Measurements from ENCODE around the gene KDELR3.

The KDELR3 gene

DNA sequence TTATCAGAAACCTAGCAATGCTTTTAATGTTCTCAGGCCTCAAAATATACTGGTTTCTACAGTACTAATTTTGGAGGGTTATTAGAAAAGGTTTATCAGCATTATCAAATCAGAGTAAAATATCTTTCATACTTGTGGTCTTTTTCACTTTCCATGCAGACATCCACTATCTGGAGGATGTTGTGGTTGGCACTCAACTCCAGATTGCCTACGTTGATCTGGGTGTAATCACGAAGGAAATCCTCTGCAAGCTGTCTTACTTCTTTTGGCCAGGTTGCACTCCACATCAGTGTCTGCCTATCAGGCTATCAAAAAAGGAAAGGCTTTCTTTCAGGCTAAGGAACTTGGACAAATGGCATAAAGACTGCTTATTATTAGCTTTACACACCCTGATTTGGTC is 26.6 kb downstream of the KDELR3 start:
- no peak overlapping the region for H3K27ac ChIP-seq (ENCODE audit: low read depth in 2 of 2, low read length in 2 of 2)
- peaks cover 89 to 91% of the 10 kb centered on the region in 2 donors for H3K36me3 ChIP-seq (ENCODE audit: control insufficient read depth in 2 of 2, insufficient read depth in 2 of 2, low read length in 2 of 2)
- H3K4me1 ChIP-seq (ENCODE audit: control insufficient read depth in 2 of 2, insufficient read depth in 2 of 2, low read length in 2 of 2): peaks cover 2 to 5% of the 10 kb centered on the region in 2 donors

DNA sequence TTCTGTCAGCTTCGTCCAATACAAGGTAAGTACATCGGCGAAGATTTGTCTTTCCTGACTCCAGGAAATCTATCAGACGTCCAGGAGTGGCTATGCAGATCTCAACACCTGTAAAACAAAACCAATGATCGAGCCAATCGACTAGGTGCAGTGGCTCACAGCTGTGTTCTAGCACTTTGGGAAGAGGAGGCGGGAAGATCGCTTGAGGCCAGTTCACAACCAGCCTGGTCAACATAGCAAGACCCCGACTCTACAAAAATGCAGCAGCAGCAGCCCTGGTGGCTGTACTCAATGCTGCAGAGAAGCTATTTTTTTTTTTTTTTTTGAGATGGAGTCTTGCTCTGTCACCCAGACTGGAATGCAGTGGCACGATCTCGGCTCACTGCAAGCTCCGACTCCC is 27.0 kb downstream of the KDELR3 start:
- Histone ChIP-seq H3K4me1 (ENCODE audit: control insufficient read depth in 2 of 2, insufficient read depth in 2 of 2, low read length in 2 of 2) (peaks cover 2 to 5% of the 10 kb centered on the region in 2 donors), H3K4me3 (ENCODE audit: low read length in 2 of 2) (no peak overlapping the region), H3K36me3 (ENCODE audit: control insufficient read depth in 2 of 2, insufficient read depth in 2 of 2, low read length in 2 of 2) (peaks cover 88 to 89% of the 10 kb centered on the region in 2 donors), H3K27me3 (ENCODE audit: control insufficient read depth in 2 of 2, insufficient read depth in 2 of 2, low read length in 2 of 2) (no peaks in the 10 kb centered on the region), H3K9me3 (ENCODE audit: control insufficient read depth in 2 of 2, low read length in 2 of 2) (no peaks in the 10 kb centered on the region), H3K27ac (ENCODE audit: low read depth in 2 of 2, low read length in 2 of 2) (no peak overlapping the region), H3K9ac (ENCODE audit: low read depth in 1 of 2, low read length in 2 of 2) (no peak overlapping the region)

More for the DNA sequence above, 26.6 kb downstream of the KDELR3 start:
- Histone ChIP-seq H3K9me3 (ENCODE audit: control insufficient read depth in 2 of 2, low read length in 2 of 2) (no peaks in the 10 kb centered on the region), H3K27me3 (ENCODE audit: control insufficient read depth in 2 of 2, insufficient read depth in 2 of 2, low read length in 2 of 2) (no peaks in the 10 kb centered on the region), H3K4me3 (ENCODE audit: low read length in 2 of 2) (no peak overlapping the region), H3K9ac (ENCODE audit: low read depth in 1 of 2, low read length in 2 of 2) (no peak overlapping the region)

DNA sequence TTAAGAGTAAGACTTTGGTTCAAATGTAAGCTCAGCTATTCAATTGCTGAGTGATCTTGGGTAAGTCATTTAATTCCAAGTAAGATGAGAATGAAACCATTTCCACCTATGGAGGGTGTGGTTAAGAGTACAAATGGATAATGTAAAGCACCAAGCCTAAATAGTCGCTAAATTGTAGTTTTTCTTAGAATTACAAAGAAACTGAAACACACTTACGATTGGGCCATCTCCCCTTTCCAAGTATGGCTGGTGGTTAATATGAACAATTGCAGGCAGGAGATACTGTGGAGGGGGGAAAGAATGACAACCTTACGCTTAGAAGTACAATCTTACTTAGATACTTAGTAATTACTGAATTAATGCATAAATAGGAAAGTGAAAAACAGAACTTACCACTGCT is 30.0 kb downstream of the KDELR3 start:
- H3K9ac ChIP-seq (ENCODE audit: low read depth in 1 of 2, low read length in 2 of 2): no peak overlapping the region
- peaks cover 75 to 78% of the 10 kb centered on the region in 2 donors for H3K36me3 ChIP-seq (ENCODE audit: control insufficient read depth in 2 of 2, insufficient read depth in 2 of 2, low read length in 2 of 2)
- no peaks in the 10 kb centered on the region for H3K27me3 ChIP-seq (ENCODE audit: control insufficient read depth in 2 of 2, insufficient read depth in 2 of 2, low read length in 2 of 2)
- no peaks in the 10 kb centered on the region for H3K9me3 ChIP-seq (ENCODE audit: control insufficient read depth in 2 of 2, low read length in 2 of 2)
- H3K4me3 ChIP-seq (ENCODE audit: low read length in 2 of 2): no peak overlapping the region
- no peak overlapping the region for H3K27ac ChIP-seq (ENCODE audit: low read depth in 2 of 2, low read length in 2 of 2)
- H3K4me1 ChIP-seq (ENCODE audit: control insufficient read depth in 2 of 2, insufficient read depth in 2 of 2, low read length in 2 of 2): peaks cover 4 to 11% of the 10 kb centered on the region in 2 donors

- H3K27ac ChIP-seq (ENCODE audit: low read depth in 2 of 2, low read length in 2 of 2): no peak overlapping the region
- no peak overlapping the region for H3K9ac ChIP-seq (ENCODE audit: low read depth in 1 of 2, low read length in 2 of 2)
- H3K27me3 ChIP-seq (ENCODE audit: control insufficient read depth in 2 of 2, insufficient read depth in 2 of 2, low read length in 2 of 2): no peaks in the 10 kb centered on the region
- no peaks in the 10 kb centered on the region for H3K9me3 ChIP-seq (ENCODE audit: control insufficient read depth in 2 of 2, low read length in 2 of 2)
- H3K4me3 ChIP-seq (ENCODE audit: low read length in 2 of 2): no peak overlapping the region
- H3K4me1 ChIP-seq (ENCODE audit: control insufficient read depth in 2 of 2, insufficient read depth in 2 of 2, low read length in 2 of 2): peaks cover 13 to 23% of the 10 kb centered on the region in 2 donors
- peaks cover 40 to 43% of the 10 kb centered on the region in 2 donors for H3K36me3 ChIP-seq (ENCODE audit: control insufficient read depth in 2 of 2, insufficient read depth in 2 of 2, low read length in 2 of 2)
Measured at GRCh38 chr22:38501797-38502672, 34.1 kb downstream of the KDELR3 start.

DNA sequence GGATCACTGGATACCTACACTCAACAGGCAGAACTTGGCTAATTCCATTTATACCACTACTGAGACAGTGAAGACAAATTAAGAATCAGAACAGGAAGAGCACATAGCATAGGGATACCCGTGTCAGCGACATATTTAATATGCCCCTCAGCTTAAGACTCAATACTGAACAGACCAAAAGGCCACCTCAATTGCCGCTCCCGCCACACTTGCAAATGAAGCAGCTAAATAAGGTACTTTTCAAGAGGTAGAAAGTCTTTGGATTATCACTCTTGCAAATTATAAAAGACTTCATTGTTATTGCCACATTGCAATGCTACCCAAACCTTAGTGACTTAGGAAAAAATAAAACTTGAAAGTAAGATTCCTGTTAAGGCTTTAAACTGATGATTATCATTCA is 35.1 kb downstream of the KDELR3 start:
- peak overlapping the region in 1 of 2 donors; percentile 18 for H3K9ac ChIP-seq (ENCODE audit: low read depth in 1 of 2, low read length in 2 of 2)

DNA sequence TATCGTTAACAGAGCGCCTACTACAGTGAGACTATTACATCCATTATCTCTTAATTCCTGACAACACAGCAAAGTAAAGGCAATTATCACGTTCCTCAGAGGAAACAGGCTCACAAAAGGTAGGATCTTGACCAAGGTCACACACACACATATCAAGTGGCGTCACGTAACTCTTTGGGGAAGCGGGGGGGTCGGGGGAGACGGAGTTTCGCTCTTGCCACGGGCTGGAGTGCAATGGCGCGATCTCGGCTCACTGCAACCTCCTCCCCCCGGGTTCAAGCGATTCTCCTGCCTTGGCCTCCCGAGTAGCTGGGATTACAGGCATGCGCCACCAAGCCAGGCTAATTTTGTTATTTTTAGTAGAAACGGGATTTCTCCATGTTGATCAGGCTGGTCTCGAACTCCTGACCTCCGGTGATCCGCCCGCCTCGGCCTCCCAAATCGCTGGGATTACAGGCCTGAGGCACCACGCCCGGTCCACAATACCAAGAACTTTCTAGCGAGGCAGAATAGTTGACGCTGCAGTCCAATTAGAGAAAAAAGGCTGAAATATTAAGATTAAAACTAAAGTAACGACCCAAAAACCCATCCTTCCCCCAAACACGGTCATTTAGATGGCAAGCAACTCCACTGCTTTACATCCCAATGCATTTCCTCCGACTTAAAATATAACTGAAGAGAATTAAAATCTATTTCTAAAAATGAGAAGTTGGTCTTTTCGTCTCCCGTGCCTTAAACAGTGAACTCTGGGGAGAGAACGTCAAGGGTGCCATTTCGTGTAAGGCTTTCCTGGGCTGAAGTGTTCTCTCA is 37.0 kb downstream of the KDELR3 start:
- Histone ChIP-seq H3K4me3 (ENCODE audit: low read length in 2 of 2) (peak overlapping the region; percentile 87 to 95), H3K27ac (ENCODE audit: low read depth in 2 of 2, low read length in 2 of 2) (peak overlapping the region; percentile 100), H3K4me1 (ENCODE audit: control insufficient read depth in 2 of 2, insufficient read depth in 2 of 2, low read length in 2 of 2) (peaks cover 13 to 24% of the 10 kb centered on the region in 2 donors), H3K27me3 (ENCODE audit: control insufficient read depth in 2 of 2, insufficient read depth in 2 of 2, low read length in 2 of 2) (no peaks in the 10 kb centered on the region), H3K36me3 (ENCODE audit: control insufficient read depth in 2 of 2, insufficient read depth in 2 of 2, low read length in 2 of 2) (peaks cover 17 to 19% of the 10 kb centered on the region in 2 donors), H3K9ac (ENCODE audit: low read depth in 1 of 2, low read length in 2 of 2) (peak overlapping the region; percentile 99 to 100), H3K9me3 (ENCODE audit: control insufficient read depth in 2 of 2, low read length in 2 of 2) (no peaks in the 10 kb centered on the region)

More for the DNA sequence above, 35.1 kb downstream of the KDELR3 start:
- Histone ChIP-seq H3K4me3 (ENCODE audit: low read length in 2 of 2) (peak overlapping the region in 1 of 2 donors; percentile 95), H3K27me3 (ENCODE audit: control insufficient read depth in 2 of 2, insufficient read depth in 2 of 2, low read length in 2 of 2) (no peaks in the 10 kb centered on the region), H3K27ac (ENCODE audit: low read depth in 2 of 2, low read length in 2 of 2) (no peak overlapping the region), H3K9me3 (ENCODE audit: control insufficient read depth in 2 of 2, low read length in 2 of 2) (no peaks in the 10 kb centered on the region), H3K4me1 (ENCODE audit: control insufficient read depth in 2 of 2, insufficient read depth in 2 of 2, low read length in 2 of 2) (peaks cover 13 to 24% of the 10 kb centered on the region in 2 donors), H3K36me3 (ENCODE audit: control insufficient read depth in 2 of 2, insufficient read depth in 2 of 2, low read length in 2 of 2) (peaks cover 35 to 37% of the 10 kb centered on the region in 2 donors)

- H3K27ac ChIP-seq (ENCODE audit: low read depth in 2 of 2, low read length in 2 of 2): peak overlapping the region; percentile 100
- no peaks in the 10 kb centered on the region for H3K27me3 ChIP-seq (ENCODE audit: control insufficient read depth in 2 of 2, insufficient read depth in 2 of 2, low read length in 2 of 2)
- H3K9me3 ChIP-seq (ENCODE audit: control insufficient read depth in 2 of 2, low read length in 2 of 2): no peaks in the 10 kb centered on the region
- H3K4me3 ChIP-seq (ENCODE audit: low read length in 2 of 2): peak overlapping the region; percentile 87 to 95
- peaks cover 13 to 24% of the 10 kb centered on the region in 2 donors for H3K4me1 ChIP-seq (ENCODE audit: control insufficient read depth in 2 of 2, insufficient read depth in 2 of 2, low read length in 2 of 2)
- H3K36me3 ChIP-seq (ENCODE audit: control insufficient read depth in 2 of 2, insufficient read depth in 2 of 2, low read length in 2 of 2): peaks cover 14 to 17% of the 10 kb centered on the region in 2 donors
- peak overlapping the region; percentile 99 to 100 for H3K9ac ChIP-seq (ENCODE audit: low read depth in 1 of 2, low read length in 2 of 2)
Measured at GRCh38 chr22:38505541-38506117, 37.7 kb downstream of the KDELR3 start.

- peaks cover 12% of the 10 kb centered on the region in 2 donors for H3K36me3 ChIP-seq (ENCODE audit: control insufficient read depth in 2 of 2, insufficient read depth in 2 of 2, low read length in 2 of 2)
Measured at GRCh38 chr22:38506118-38506962, 38.4 kb downstream of the KDELR3 start, which contains the start of gene DDX17. Gene DDX17 (minus strand): TSS chr22:38506311.

DNA sequence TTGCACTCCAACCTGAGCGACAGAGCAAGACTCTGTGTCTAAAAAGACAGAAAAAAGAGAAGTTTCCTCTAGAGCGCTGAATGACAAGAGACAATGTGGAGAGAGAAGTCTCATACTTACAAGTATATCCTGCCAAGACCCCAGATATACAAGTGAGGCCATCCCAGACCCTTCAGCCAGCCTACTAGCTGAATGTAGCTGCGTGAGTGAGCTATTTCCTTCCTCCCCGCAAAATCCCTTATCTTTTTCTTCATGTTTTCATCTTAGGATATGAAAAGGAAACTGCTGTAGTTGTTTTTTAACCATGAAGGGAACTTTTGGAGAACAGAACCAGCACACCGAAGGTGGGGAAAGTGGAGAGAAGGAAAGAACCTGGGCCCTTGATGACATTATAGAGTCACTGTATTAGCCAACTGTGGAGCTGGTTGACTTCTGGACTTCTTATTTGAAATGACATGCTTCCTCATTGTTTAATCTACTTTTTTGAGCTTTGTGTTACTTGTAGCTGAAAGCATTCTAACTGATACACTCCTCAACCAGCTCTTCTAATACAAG is 42.6 kb downstream of the KDELR3 start:
- Histone ChIP-seq H3K27ac (ENCODE audit: low read depth in 2 of 2, low read length in 2 of 2) (no peak overlapping the region), H3K9ac (ENCODE audit: low read depth in 1 of 2, low read length in 2 of 2) (no peak overlapping the region), H3K27me3 (ENCODE audit: control insufficient read depth in 2 of 2, insufficient read depth in 2 of 2, low read length in 2 of 2) (no peaks in the 10 kb centered on the region), H3K4me1 (ENCODE audit: control insufficient read depth in 2 of 2, insufficient read depth in 2 of 2, low read length in 2 of 2) (peaks cover 0 to 6% of the 10 kb centered on the region in 2 donors), H3K36me3 (ENCODE audit: control insufficient read depth in 2 of 2, insufficient read depth in 2 of 2, low read length in 2 of 2) (no peaks in the 10 kb centered on the region), H3K9me3 (ENCODE audit: control insufficient read depth in 2 of 2, low read length in 2 of 2) (no peaks in the 10 kb centered on the region), H3K4me3 (ENCODE audit: low read length in 2 of 2) (no peak overlapping the region)

More at GRCh38 chr22:38506118-38506962, 38.4 kb downstream of the KDELR3 start, which contains the start of gene DDX17:
- peak within 1 kb of the TSS; percentile 99 to 100 for H3K9ac ChIP-seq (ENCODE audit: low read depth in 1 of 2, low read length in 2 of 2)
- H3K4me3 ChIP-seq (ENCODE audit: low read length in 2 of 2): peak within 1 kb of the TSS; percentile 87 to 95
- peaks cover 10 to 24% of the 10 kb centered on the region in 2 donors for H3K4me1 ChIP-seq (ENCODE audit: control insufficient read depth in 2 of 2, insufficient read depth in 2 of 2, low read length in 2 of 2)
- no peaks in the 10 kb centered on the region for H3K9me3 ChIP-seq (ENCODE audit: control insufficient read depth in 2 of 2, low read length in 2 of 2)
- no peaks in the 10 kb centered on the region for H3K27me3 ChIP-seq (ENCODE audit: control insufficient read depth in 2 of 2, insufficient read depth in 2 of 2, low read length in 2 of 2)
- peak within 1 kb of the TSS; percentile 100 for H3K27ac ChIP-seq (ENCODE audit: low read depth in 2 of 2, low read length in 2 of 2)
